AG10803 (cell line): Measurements from ENCODE around the gene DOCK9.

Experiments
- DNase-seq: peaks from one replicate; pipeline ENCODE4 v3.0.0; 2010; ENCODE audit warnings: low read depth
- H3K4me3 ChIP-seq: 2 replicates; pipeline ENCODE4 v1.5.1; 2011; ENCODE audit warnings: mild to moderate bottlenecking, low read length, control low read depth
- CTCF ChIP-seq: conservative IDR thresholded peaks from 2 replicates; pipeline ENCODE4 v1.5.1; 2011; ENCODE audit warnings: mild to moderate bottlenecking, low read length, control low read depth, inconsistent platforms

DOCK9 gene

GRCh38 chr13:98942485-98942884 is 35.4 kb downstream of the DOCK9 start:
- no peak for TF ChIP-seq CTCF
- no peak overlapping the region for H3K4me3 ChIP-seq
- no peak for DNase-seq

GRCh38 chr13:98941536-98941935 is 36.3 kb downstream of the DOCK9 start:
- no peak for TF ChIP-seq CTCF
- no peak overlapping the region for H3K4me3 ChIP-seq

GRCh38 chr13:98941126-98941525 is 36.7 kb downstream of the DOCK9 start:
- H3K4me3 ChIP-seq = no peak overlapping the region
- no peak for DNase-seq
- TF ChIP-seq CTCF = no peak

More at GRCh38 chr13:98941536-98941935, 36.3 kb downstream of the DOCK9 start:
- DNase-seq = no peak

- TF ChIP-seq CTCF = no peak
- H3K4me3 ChIP-seq = no peak overlapping the region
- DNase-seq = no peak
These were observed 37.4 kb downstream of the DOCK9 start for GRCh38 chr13:98940325-98941001.

- peak; percentile 49 for DNase-seq
- H3K4me3 ChIP-seq = no peak overlapping the region
- TF ChIP-seq CTCF = no peak
These were observed 38.1 kb downstream of the DOCK9 start for GRCh38 chr13:98939660-98940191.

- no peak overlapping the region for H3K4me3 ChIP-seq
- no peak for TF ChIP-seq CTCF
- no peak for DNase-seq
These were observed 39.1 kb downstream of the DOCK9 start for GRCh38 chr13:98938801-98939200.

- TF ChIP-seq CTCF = no peak
- no peak overlapping the region for H3K4me3 ChIP-seq
- peak; percentile 1 for DNase-seq
These were observed 39.9 kb downstream of the DOCK9 start for GRCh38 chr13:98937911-98938381.
